AG20443 (cell line): ENCODE data around the gene FBXO34.
"Not testable (repeated sequence)": the region's sequence is repeated elsewhere in the genome, so short reads cannot be mapped to it uniquely, and the experiment has no call there.

Experiments used
- DNase-seq: peaks from one replicate; pipeline ENCODE4 v3.0.0; 2012; ENCODE audit warnings: low spot score, mixed read lengths

Gene FBXO34

GRCh38 chr14:55309761-55310365, 38.6 kb downstream of the FBXO34 start:
- DNase-seq: no peak

GRCh38 chr14:55312379-55313030, 41.3 kb downstream of the FBXO34 start:
- DNase-seq: not testable (repeated sequence)

GRCh38 chr14:55313480-55313879, 42.3 kb downstream of the FBXO34 start:
- no peak for DNase-seq

GRCh38 chr14:55314449-55314848, 43.2 kb downstream of the FBXO34 start:
- no peak for DNase-seq

- no peak for DNase-seq
Observed at GRCh38 chr14:55316564-55316963, 45.3 kb downstream of the FBXO34 start.

- no peak for DNase-seq
Observed at GRCh38 chr14:55317542-55318306, 46.5 kb downstream of the FBXO34 start.

- no peak for DNase-seq
Observed at GRCh38 chr14:55318694-55319093, 47.5 kb downstream of the FBXO34 start.

GRCh38 chr14:55323910-55324309, 52.7 kb downstream of the FBXO34 start:
- DNase-seq: no peak

GRCh38 chr14:55324812-55325211, 53.6 kb downstream of the FBXO34 start:
- DNase-seq: no peak

GRCh38 chr14:55327179-55327578, 56.0 kb downstream of the FBXO34 start:
- no peak for DNase-seq

GRCh38 chr14:55328317-55328716, 57.1 kb downstream of the FBXO34 start:
- no peak for DNase-seq

GRCh38 chr14:55329999-55330710, 58.9 kb downstream of the FBXO34 start:
- DNase-seq: no peak

GRCh38 chr14:55332654-55333570, 61.7 kb downstream of the FBXO34 start:
- no peak for DNase-seq

GRCh38 chr14:55333711-55334485, 62.7 kb downstream of the FBXO34 start:
- no peak for DNase-seq

GRCh38 chr14:55336162-55336561, 64.9 kb downstream of the FBXO34 start:
- DNase-seq: peak; percentile 32

GRCh38 chr14:55336691-55337090, 65.5 kb downstream of the FBXO34 start:
- DNase-seq: no peak

- DNase-seq: no peak
Observed at GRCh38 chr14:55339770-55340169, 68.5 kb downstream of the FBXO34 start.

GRCh38 chr14:55340482-55340881, 69.3 kb downstream of the FBXO34 start:
- DNase-seq: no peak

- DNase-seq: no peak
Observed at GRCh38 chr14:55341781-55342180, 70.6 kb downstream of the FBXO34 start.

GRCh38 chr14:55344582-55345163, 73.5 kb downstream of the FBXO34 start:
- DNase-seq: not testable (repeated sequence)
